ENCODE data around the gene DPEP3. TPM values are rescaled to one million over a fixed set of nuclear protein-coding genes. Genes with fewer than 3 reads are reported as not detected.

The DPEP3 gene
- total and polyA plus RNA-seq, 8 donors: not detected

GRCh38 chr16:67936880-67937605 lies 43.3 kb downstream of the DPEP3 start:
- TF ChIP-seq POLR2A (IDR thresholded peaks at IDR 0.05): no peak
- TF ChIP-seq POLR2AphosphoS5 (IDR thresholded peaks at IDR 0.05): no peak
- TF ChIP-seq CTCF (IDR thresholded peaks at IDR 0.05): no peak
- TF ChIP-seq EP300 (IDR thresholded peaks at IDR 0.05): no peak
- Histone ChIP-seq H3K27ac (peak overlapping the region; percentile 81 to 99 (median 97)), H3K36me3 (peaks cover 5 to 48% (median 30%) of the 10 kb centered on the region in 4 donors), H3K4me3 (peak overlapping the region; percentile 75 to 89 (median 88)), H3K9me3 (no peaks in the 10 kb centered on the region), H3K4me1 (peaks cover 27 to 49% (median 44%) of the 10 kb centered on the region in 4 donors), H3K27me3 (no peaks in the 10 kb centered on the region)
- WGBS, 5 donors: 41 to 49% (median 44%) methylated on average over 6 of the region's 6 CpGs
- intact Hi-C loops (cut with DNase I; ENCODE audit: low total_unique reads): loop anchor here (10.0 kb wide), 1 partner anchor 112 kb away; no protein-coding TSS in a partner anchor
- peak in 1 of 2 donors; percentile 78 for DNase-seq

- peaks cover 5 to 46% (median 33%) of the 10 kb centered on the region in 4 donors for H3K36me3 ChIP-seq
- no peaks in the 10 kb centered on the region for H3K9me3 ChIP-seq
- 0 to 1% (median 1%) methylated on average over 33 to 54 of the region's 54 CpGs for WGBS, 5 donors
- peak within 1 kb of the TSS; percentile 81 to 99 (median 97) for H3K27ac ChIP-seq
- intact Hi-C loops (cut with DNase I; ENCODE audit: low total_unique reads): loop anchor here (10.0 kb wide), 1 partner anchor 112 kb away; no protein-coding TSS in a partner anchor
- peak within 1 kb of the TSS; percentile 75 to 89 (median 88) for H3K4me3 ChIP-seq
- TF ChIP-seq CTCF (IDR thresholded peaks at IDR 0.05) (no peak), POLR2AphosphoS5 (IDR thresholded peaks at IDR 0.05) (peak in 2 of 3 donors; percentile 82 to 83), EP300 (IDR thresholded peaks at IDR 0.05) (no peak), POLR2A (IDR thresholded peaks at IDR 0.05) (peak in 1 of 4 donors; percentile 40)
- H3K4me1 ChIP-seq: peaks cover 27 to 41% (median 38%) of the 10 kb centered on the region in 4 donors
- peak; percentile 41 to 90 for DNase-seq
- no peaks in the 10 kb centered on the region for H3K27me3 ChIP-seq
These were observed 44.0 kb downstream of the DPEP3 start, which contains the start of gene PSMB10 for GRCh38 chr16:67936124-67936879. TSS of gene PSMB10 (minus strand) at chr16:67936850. CDS start at chr16:67936749, 101 bp downstream.

- no peaks in the 10 kb centered on the region for H3K9me3 ChIP-seq
- DNase-seq: peak; percentile 97 to 99
- intact Hi-C loops (cut with DNase I; ENCODE audit: low total_unique reads): loop anchor here (10.0 kb wide), 1 partner anchor 111 kb away; no protein-coding TSS in a partner anchor
- peaks cover 27 to 39% (median 36%) of the 10 kb centered on the region in 4 donors for H3K4me1 ChIP-seq
- 2 to 6% (median 3%) methylated on average over 25 to 55 of the region's 55 CpGs for WGBS, 5 donors
- H3K4me3 ChIP-seq: peak overlapping the region; percentile 75 to 89 (median 88)
- peak; percentile 29 to 94 (median 80) for TF ChIP-seq POLR2AphosphoS5 (IDR thresholded peaks at IDR 0.05)
- TF ChIP-seq EP300 (IDR thresholded peaks at IDR 0.05): no peak
- TF ChIP-seq POLR2A (IDR thresholded peaks at IDR 0.05): no peak
- peak in 1 of 7 experiments; percentile 17 for TF ChIP-seq CTCF (IDR thresholded peaks at IDR 0.05)
- H3K27ac ChIP-seq: peak overlapping the region; percentile 81 to 99 (median 97)
- peaks cover 5 to 54% (median 38%) of the 10 kb centered on the region in 4 donors for H3K36me3 ChIP-seq
- no peaks in the 10 kb centered on the region for H3K27me3 ChIP-seq
These were observed 44.7 kb downstream of the DPEP3 start for GRCh38 chr16:67935402-67936123.

Data from stomach (tissue), 9 donors.